WTC11 (cell line): ENCODE results near the gene KRT6A. TPM values are rescaled to one million over a fixed set of nuclear protein-coding genes. Genes with fewer than 3 reads are reported as not detected.
"Not testable (repeated sequence)": the region's sequence is repeated elsewhere in the genome, so short reads cannot be mapped to it uniquely, and the experiment has no call there.

ENCODE experiments used
- ATAC-seq: fragments of 200-7000 bp; cut with Tn5 transposase; 2 replicates; pipeline ENCODE4 v1.10.0; 2021; ENCODE audit warnings: mild to moderate bottlenecking, moderate library complexity
- CTCF ChIA-PET: fragments of 300-600 bp; sonication (Branson Sonifier 250); formaldehyde crosslinking; loops from one replicate; lab custom pipeline; 2021; ENCODE audit warnings: antibody characterized with exemption; lab: Charles Lee
- POLR2A ChIA-PET: fragments of 350-600 bp; sonication (Branson Sonifier 250); formaldehyde crosslinking; loops from one replicate; lab custom pipeline; 2021; ENCODE audit warnings: antibody characterized with exemption; lab: Charles Lee
- DNase-seq: peaks from one replicate; pipeline ENCODE4 v3.0.0; 2021; ENCODE audit warnings: low spot score
- H3K27ac Mint-ChIP-seq: 2 replicates; pipeline ENCODE4 v1.8.0; 2021; ENCODE audit warnings: mixed read lengths
- H3K27me3 Mint-ChIP-seq: 2 replicates; pipeline ENCODE4 v1.8.0; 2021; ENCODE audit warnings: low read depth, mild to moderate bottlenecking, moderate library complexity, mixed read lengths
- H3K36me3 Mint-ChIP-seq: 2 replicates; pipeline ENCODE4 v1.8.0; 2021; ENCODE audit warnings: mixed read lengths
- H3K4me1 Mint-ChIP-seq: 2 replicates; pipeline ENCODE4 v1.8.0; 2022; ENCODE audit warnings: mixed read lengths
- H3K4me3 Mint-ChIP-seq: 2 replicates; pipeline ENCODE4 v1.8.0; 2021; ENCODE audit warnings: mild to moderate bottlenecking, moderate library complexity, mixed read lengths
- H3K9me3 Mint-ChIP-seq: 2 replicates; pipeline ENCODE4 v1.8.0; 2021; ENCODE audit warnings: mixed read lengths
- CDX4 ChIP-seq: fragments of 250-450 bp; sonication (Bioruptor Pico); IDR thresholded peaks from 2 replicates; pipeline ENCODE4 v1.9.0; 2021; ENCODE audit warnings: moderate library complexity, mild to moderate bottlenecking, inconsistent platforms, borderline replicate concordance
- CREB1 ChIP-seq: sonication (generic); formaldehyde crosslinking; IDR thresholded peaks from 2 replicates; pipeline ENCODE4 v1.8.0; 2023; ENCODE audit warnings: mild to moderate bottlenecking, missing genetic modification reagents
- ELF4 ChIP-seq: sonication (generic); formaldehyde crosslinking; IDR thresholded peaks from 2 replicates; pipeline ENCODE4 v1.8.1; 2022; ENCODE audit warnings: low read depth, mild to moderate bottlenecking, moderate library complexity, missing genetic modification reagents
- ETV6 ChIP-seq: sonication (generic); formaldehyde crosslinking; IDR thresholded peaks from 2 replicates; pipeline ENCODE4 v1.8.1; 2022; ENCODE audit warnings: mild to moderate bottlenecking, missing genetic modification reagents
- FOXK1 ChIP-seq: sonication (generic); formaldehyde crosslinking; IDR thresholded peaks from 2 replicates; pipeline ENCODE4 v1.8.0; 2022; ENCODE audit warnings: mild to moderate bottlenecking, moderate library complexity, missing genetic modification reagents
- GRHL2 ChIP-seq: fragments of 250-450 bp; sonication (Bioruptor Pico); IDR thresholded peaks from 2 replicates; pipeline ENCODE4 v1.8.0; 2022; ENCODE audit warnings: mild to moderate bottlenecking, moderate library complexity; ENCODE audit not compliant: insufficient replicate concordance, severe bottlenecking
- NR2C2 ChIP-seq: sonication (generic); formaldehyde crosslinking; IDR thresholded peaks from 2 replicates; pipeline ENCODE4 v1.8.0; 2022; ENCODE audit warnings: mild to moderate bottlenecking, missing genetic modification reagents
- NR3C1 ChIP-seq: sonication (generic); formaldehyde crosslinking; conservative IDR thresholded peaks from 2 replicates; pipeline ENCODE4 v1.8.1; 2023; ENCODE audit warnings: low read depth, mild to moderate bottlenecking, missing genetic modification reagents
- RORB ChIP-seq: fragments of 250-450 bp; sonication (Bioruptor Pico); IDR thresholded peaks from 2 replicates; pipeline ENCODE4 v1.9.0; 2021; ENCODE audit warnings: mild to moderate bottlenecking
- SOX15 ChIP-seq: fragments of 250-450 bp; sonication (Bioruptor Pico); IDR thresholded peaks from 2 replicates; pipeline ENCODE4 v1.9.0; 2021; ENCODE audit warnings: mild to moderate bottlenecking
- TEAD4 ChIP-seq: sonication (generic); formaldehyde crosslinking; IDR thresholded peaks from 2 replicates; pipeline ENCODE4 v1.8.0; 2022; ENCODE audit warnings: mild to moderate bottlenecking, missing genetic modification reagents
- ZBTB43 ChIP-seq: sonication (generic); formaldehyde crosslinking; IDR thresholded peaks from 2 replicates; pipeline ENCODE4 v1.8.1; 2023; ENCODE audit warnings: mild to moderate bottlenecking, missing genetic modification reagents
- ZMAT4 ChIP-seq: fragments of 250-450 bp; sonication (Bioruptor Pico); IDR thresholded peaks from 2 replicates; pipeline ENCODE4 v1.9.0; 2021; ENCODE audit warnings: mild to moderate bottlenecking
- ZNF138 ChIP-seq: sonication (generic); formaldehyde crosslinking; conservative IDR thresholded peaks from 2 replicates; pipeline ENCODE4 v1.8.1; 2022; ENCODE audit warnings: mild to moderate bottlenecking, moderate library complexity, missing genetic modification reagents
- ZNF671 ChIP-seq: fragments of 250-450 bp; sonication (Bioruptor Pico); IDR thresholded peaks from 2 replicates; pipeline ENCODE4 v1.8.0; 2021; ENCODE audit warnings: mild to moderate bottlenecking
- total RNA-seq: library from RNA; stranded (reverse); gene quantifications from 3 replicates; pipeline ENCODE4 v1.2.3, GENCODE V29; 2021
- TF ChIP-seq, protein P1 (sequence below): sonication (generic); formaldehyde crosslinking; IDR thresholded peaks from 2 replicates; pipeline ENCODE4 v1.8.0; 2023; ENCODE audit warnings: missing genetic modification reagents, mild to moderate bottlenecking, borderline replicate concordance
- TF ChIP-seq, protein P2 (sequence below): sonication (generic); formaldehyde crosslinking; IDR thresholded peaks from 2 replicates; pipeline ENCODE4 v1.8.1; 2023; ENCODE audit warnings: mild to moderate bottlenecking, missing genetic modification reagents, moderate library complexity
- TF ChIP-seq, protein P3 (sequence below): sonication (generic); formaldehyde crosslinking; IDR thresholded peaks from 2 replicates; pipeline ENCODE4 v1.8.1; 2022; ENCODE audit warnings: low read depth, mild to moderate bottlenecking, moderate library complexity, missing genetic modification reagents, borderline replicate concordance

Gene KRT6A
- total RNA-seq, 1 experiment from 2014 or later, result not detected

- TF ChIP-seq, protein P1, sequence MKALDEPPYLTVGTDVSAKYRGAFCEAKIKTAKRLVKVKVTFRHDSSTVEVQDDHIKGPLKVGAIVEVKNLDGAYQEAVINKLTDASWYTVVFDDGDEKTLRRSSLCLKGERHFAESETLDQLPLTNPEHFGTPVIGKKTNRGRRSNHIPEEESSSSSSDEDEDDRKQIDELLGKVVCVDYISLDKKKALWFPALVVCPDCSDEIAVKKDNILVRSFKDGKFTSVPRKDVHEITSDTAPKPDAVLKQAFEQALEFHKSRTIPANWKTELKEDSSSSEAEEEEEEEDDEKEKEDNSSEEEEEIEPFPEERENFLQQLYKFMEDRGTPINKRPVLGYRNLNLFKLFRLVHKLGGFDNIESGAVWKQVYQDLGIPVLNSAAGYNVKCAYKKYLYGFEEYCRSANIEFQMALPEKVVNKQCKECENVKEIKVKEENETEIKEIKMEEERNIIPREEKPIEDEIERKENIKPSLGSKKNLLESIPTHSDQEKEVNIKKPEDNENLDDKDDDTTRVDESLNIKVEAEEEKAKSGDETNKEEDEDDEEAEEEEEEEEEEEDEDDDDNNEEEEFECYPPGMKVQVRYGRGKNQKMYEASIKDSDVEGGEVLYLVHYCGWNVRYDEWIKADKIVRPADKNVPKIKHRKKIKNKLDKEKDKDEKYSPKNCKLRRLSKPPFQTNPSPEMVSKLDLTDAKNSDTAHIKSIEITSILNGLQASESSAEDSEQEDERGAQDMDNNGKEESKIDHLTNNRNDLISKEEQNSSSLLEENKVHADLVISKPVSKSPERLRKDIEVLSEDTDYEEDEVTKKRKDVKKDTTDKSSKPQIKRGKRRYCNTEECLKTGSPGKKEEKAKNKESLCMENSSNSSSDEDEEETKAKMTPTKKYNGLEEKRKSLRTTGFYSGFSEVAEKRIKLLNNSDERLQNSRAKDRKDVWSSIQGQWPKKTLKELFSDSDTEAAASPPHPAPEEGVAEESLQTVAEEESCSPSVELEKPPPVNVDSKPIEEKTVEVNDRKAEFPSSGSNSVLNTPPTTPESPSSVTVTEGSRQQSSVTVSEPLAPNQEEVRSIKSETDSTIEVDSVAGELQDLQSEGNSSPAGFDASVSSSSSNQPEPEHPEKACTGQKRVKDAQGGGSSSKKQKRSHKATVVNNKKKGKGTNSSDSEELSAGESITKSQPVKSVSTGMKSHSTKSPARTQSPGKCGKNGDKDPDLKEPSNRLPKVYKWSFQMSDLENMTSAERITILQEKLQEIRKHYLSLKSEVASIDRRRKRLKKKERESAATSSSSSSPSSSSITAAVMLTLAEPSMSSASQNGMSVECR (CRISPR knock-in tag), result no peak
- no peak for TF ChIP-seq ZMAT4 (CRISPR knock-in tag)
- TF ChIP-seq CREB1 (CRISPR knock-in tag), result no peak
- TF ChIP-seq ZNF138, result no peak
- TF ChIP-seq FOXK1, result no peak
These were observed 1.0 kb upstream of the KRT6A start (continued) for GRCh38 chr12:52494100-52494499.

GRCh38 chr12:52492405-52492804, 652 bp downstream of the KRT6A start:
- H3K27me3 Mint-ChIP-seq, DNase-seq, H3K4me3 Mint-ChIP-seq, H3K27ac Mint-ChIP-seq, ATAC-seq, H3K36me3 Mint-ChIP-seq, POLR2A ChIA-PET, CTCF ChIA-PET: not testable (repeated sequence)
- Mint-ChIP-seq H3K9me3 (peaks cover 29% of the 10 kb centered on the region), H3K4me1 (peaks cover 27% of the 10 kb centered on the region)

DNA sequence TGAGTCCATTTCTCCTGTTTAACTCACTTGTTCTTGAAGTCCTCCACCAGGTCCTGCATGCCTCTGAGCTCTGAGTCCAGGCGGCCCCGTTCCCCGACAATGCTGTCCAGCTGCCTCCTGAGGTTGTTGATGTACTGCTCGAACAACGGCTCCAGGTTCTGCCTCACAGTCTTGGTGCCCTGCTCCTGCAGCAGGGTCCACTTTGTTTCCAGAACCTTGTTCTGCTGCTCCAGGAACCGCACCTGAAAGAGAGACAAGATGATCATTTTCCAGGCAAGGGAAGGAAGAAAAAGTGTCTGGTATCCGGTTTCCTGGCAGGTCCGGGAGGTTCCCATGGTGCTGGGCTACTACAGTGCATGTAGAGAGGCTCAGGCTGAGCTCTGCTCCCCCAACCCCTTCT, 1.6 kb downstream of the KRT6A start:
- H3K4me3 Mint-ChIP-seq, H3K27ac Mint-ChIP-seq, H3K36me3 Mint-ChIP-seq, H3K27me3 Mint-ChIP-seq, POLR2A ChIA-PET, DNase-seq, ATAC-seq, CTCF ChIA-PET: not testable (repeated sequence)
- Mint-ChIP-seq H3K9me3 (peaks cover 29% of the 10 kb centered on the region), H3K4me1 (peaks cover 19% of the 10 kb centered on the region)

DNA sequence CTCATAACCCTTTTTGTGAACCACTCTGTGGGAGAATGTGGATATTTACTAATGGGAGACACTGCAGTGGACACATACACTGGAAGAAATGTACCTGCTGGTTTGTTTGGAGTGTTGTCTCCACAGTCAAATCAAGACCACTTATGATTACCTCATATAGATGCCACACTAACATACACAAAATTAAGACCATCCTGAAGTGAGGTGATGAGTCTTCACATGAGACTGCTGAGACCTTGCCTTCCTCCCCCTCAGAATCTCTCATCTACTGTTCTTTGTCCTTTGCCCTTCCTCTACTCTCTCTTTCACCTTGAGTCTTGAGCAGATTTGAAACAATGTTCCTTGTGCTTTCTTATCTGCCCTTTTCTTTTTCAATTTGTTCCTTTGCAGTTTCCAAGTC, 4.3 kb downstream of the KRT6A start:
- Mint-ChIP-seq H3K4me3 (no peak overlapping the region), H3K27me3 (peaks cover 6% of the 10 kb centered on the region; the same call in 1 of the 2 replicates)
- ChIA-PET POLR2A (no interaction called here), CTCF (no interaction called here)
- TF ChIP-seq GRHL2 (CRISPR knock-in tag), result no peak
- TF ChIP-seq CDX4 (CRISPR knock-in tag), result no peak
- TF ChIP-seq ZBTB43 (CRISPR knock-in tag), result no peak
- no peak for TF ChIP-seq ELF4 (CRISPR knock-in tag)
- TF ChIP-seq SOX15 (CRISPR knock-in tag), result no peak
- no peak for TF ChIP-seq RORB
- TF ChIP-seq NR2C2, result no peak
- TF ChIP-seq, protein P2, sequence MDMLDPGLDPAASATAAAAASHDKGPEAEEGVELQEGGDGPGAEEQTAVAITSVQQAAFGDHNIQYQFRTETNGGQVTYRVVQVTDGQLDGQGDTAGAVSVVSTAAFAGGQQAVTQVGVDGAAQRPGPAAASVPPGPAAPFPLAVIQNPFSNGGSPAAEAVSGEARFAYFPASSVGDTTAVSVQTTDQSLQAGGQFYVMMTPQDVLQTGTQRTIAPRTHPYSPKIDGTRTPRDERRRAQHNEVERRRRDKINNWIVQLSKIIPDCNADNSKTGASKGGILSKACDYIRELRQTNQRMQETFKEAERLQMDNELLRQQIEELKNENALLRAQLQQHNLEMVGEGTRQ (CRISPR knock-in tag), result no peak
- TF ChIP-seq, protein P3, sequence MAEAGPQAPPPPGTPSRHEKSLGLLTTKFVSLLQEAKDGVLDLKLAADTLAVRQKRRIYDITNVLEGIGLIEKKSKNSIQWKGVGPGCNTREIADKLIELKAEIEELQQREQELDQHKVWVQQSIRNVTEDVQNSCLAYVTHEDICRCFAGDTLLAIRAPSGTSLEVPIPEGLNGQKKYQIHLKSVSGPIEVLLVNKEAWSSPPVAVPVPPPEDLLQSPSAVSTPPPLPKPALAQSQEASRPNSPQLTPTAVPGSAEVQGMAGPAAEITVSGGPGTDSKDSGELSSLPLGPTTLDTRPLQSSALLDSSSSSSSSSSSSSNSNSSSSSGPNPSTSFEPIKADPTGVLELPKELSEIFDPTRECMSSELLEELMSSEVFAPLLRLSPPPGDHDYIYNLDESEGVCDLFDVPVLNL (CRISPR knock-in tag), result no peak
- no peak for TF ChIP-seq ZNF671
- no peak for TF ChIP-seq TEAD4
- no peak for TF ChIP-seq ETV6 (CRISPR knock-in tag)
- TF ChIP-seq NR3C1 (CRISPR knock-in tag), result no peak
- TF ChIP-seq, all 79 proteins: peak for 0
- ATAC-seq, result no peak
- H3K27ac Mint-ChIP-seq, result no peak overlapping the region
- no peak for DNase-seq
- H3K4me1 Mint-ChIP-seq, result no peaks in the 10 kb centered on the region
- H3K9me3 Mint-ChIP-seq, result peaks cover 34% of the 10 kb centered on the region
- 0 out of 2 replicates have a peak, but pooled peaks cover 3% of the 10 kb centered on the region for H3K36me3 Mint-ChIP-seq

- ATAC-seq, POLR2A ChIA-PET, H3K4me3 Mint-ChIP-seq, H3K27me3 Mint-ChIP-seq, H3K4me1 Mint-ChIP-seq, DNase-seq, H3K36me3 Mint-ChIP-seq, CTCF ChIA-PET, H3K27ac Mint-ChIP-seq: not testable (repeated sequence)
- H3K9me3 Mint-ChIP-seq, result peaks cover 34% of the 10 kb centered on the region
These were observed 5.2 kb downstream of the KRT6A start for GRCh38 chr12:52487744-52488443.
